Upper lobe of left lung (tissue), 4 donors: Measurements from ENCODE around the gene GRIK2.

ENCODE experiments used
- CTCF ChIP-seq, 6 experiments: fragments of 450-650 bp in 4 of 6; fragments of 200-600 bp in 2 of 6; sonication (generic) in 2 of 6; IDR thresholded peaks; one replicate each; pipeline ENCODE4 v1.5.1; 2016 to 2019; ENCODE audit warnings: antibody characterized with exemption in 6 of 6
- EP300 ChIP-seq, 4 donors: sonication (generic); formaldehyde crosslinking; IDR thresholded peaks; one replicate each; pipeline ENCODE4 v1.5.1; 2017; ENCODE audit warnings: antibody characterized with exemption in 4 of 4, control low read depth in 2 of 4
- POLR2A ChIP-seq, 4 donors: fragments of 450-650 bp; IDR thresholded peaks; one replicate each; pipeline ENCODE4 v1.5.1; 2016 to 2017; ENCODE audit warnings: antibody characterized with exemption in 4 of 4, mild to moderate bottlenecking in 2 of 4
- POLR2AphosphoS5 ChIP-seq, 2 donors: sonication (generic); formaldehyde crosslinking; IDR thresholded peaks; one replicate each; pipeline ENCODE4 v1.5.1; 2017; ENCODE audit warnings: antibody characterized with exemption in 2 of 2

GRCh38 chr6:101605426-101605825 lies 211.9 kb downstream of the GRIK2 start:
- TF ChIP-seq POLR2AphosphoS5 (IDR thresholded peaks at IDR 0.05) (no peak), CTCF (IDR thresholded peaks at IDR 0.05) (no peak), POLR2A (IDR thresholded peaks at IDR 0.05) (no peak), EP300 (IDR thresholded peaks at IDR 0.05) (no peak)
